ENCODE data around the gene ARL15.

Gene ARL15

DNA sequence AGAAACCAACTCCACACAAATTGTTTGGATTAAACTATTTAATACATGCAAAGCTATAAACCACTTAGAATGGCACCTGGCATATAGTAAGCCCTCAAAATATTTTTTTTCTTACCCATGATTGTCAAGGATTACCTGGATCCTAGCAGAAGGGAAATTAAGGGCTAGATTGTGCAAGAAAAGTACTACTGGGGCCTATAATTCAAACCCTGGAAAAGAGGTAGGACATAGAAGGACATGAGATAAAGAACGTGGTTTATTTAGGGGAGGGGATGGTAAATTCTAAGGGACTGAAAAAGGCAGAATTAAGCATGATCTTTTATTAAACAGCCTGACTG, 14.9 kb upstream of the ARL15 start:
- no peak overlapping the region for H3K9ac ChIP-seq (ENCODE audit: low read length)
- H3K36me3 ChIP-seq (replicated peaks; ENCODE audit: low read depth, low read length): no peaks in the 10 kb centered on the region
- no peak overlapping the region for H2AFZ ChIP-seq (ENCODE audit: low read depth, low read length)
- no peak overlapping the region for H3K4me2 ChIP-seq (ENCODE audit: low read length)
- no peaks in the 10 kb centered on the region for H4K20me1 ChIP-seq (ENCODE audit: insufficient read depth, low read length)
- no peak overlapping the region for H3K27ac ChIP-seq (ENCODE audit: low read length)
- no peak overlapping the region for H3K4me3 ChIP-seq (ENCODE audit: low read length)
- no peak for TF ChIP-seq EZH2phosphoT487 (IDR thresholded peaks at IDR 0.05; ENCODE audit: low read depth)
- TF ChIP-seq, protein P1, sequence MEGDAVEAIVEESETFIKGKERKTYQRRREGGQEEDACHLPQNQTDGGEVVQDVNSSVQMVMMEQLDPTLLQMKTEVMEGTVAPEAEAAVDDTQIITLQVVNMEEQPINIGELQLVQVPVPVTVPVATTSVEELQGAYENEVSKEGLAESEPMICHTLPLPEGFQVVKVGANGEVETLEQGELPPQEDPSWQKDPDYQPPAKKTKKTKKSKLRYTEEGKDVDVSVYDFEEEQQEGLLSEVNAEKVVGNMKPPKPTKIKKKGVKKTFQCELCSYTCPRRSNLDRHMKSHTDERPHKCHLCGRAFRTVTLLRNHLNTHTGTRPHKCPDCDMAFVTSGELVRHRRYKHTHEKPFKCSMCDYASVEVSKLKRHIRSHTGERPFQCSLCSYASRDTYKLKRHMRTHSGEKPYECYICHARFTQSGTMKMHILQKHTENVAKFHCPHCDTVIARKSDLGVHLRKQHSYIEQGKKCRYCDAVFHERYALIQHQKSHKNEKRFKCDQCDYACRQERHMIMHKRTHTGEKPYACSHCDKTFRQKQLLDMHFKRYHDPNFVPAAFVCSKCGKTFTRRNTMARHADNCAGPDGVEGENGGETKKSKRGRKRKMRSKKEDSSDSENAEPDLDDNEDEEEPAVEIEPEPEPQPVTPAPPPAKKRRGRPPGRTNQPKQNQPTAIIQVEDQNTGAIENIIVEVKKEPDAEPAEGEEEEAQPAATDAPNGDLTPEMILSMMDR (IDR thresholded peaks at IDR 0.05; ENCODE audit: low read depth, low read length): no peak
- no peaks in the 10 kb centered on the region for H3K27me3 ChIP-seq (ENCODE audit: low read depth, low read length)
- no peaks in the 10 kb centered on the region for H3K9me3 ChIP-seq (ENCODE audit: insufficient read depth, low read length)
- no peaks in the 10 kb centered on the region for H3K79me2 ChIP-seq (ENCODE audit: low read length)
- no peaks in the 10 kb centered on the region for H3K4me1 ChIP-seq (ENCODE audit: low read length)

DNA sequence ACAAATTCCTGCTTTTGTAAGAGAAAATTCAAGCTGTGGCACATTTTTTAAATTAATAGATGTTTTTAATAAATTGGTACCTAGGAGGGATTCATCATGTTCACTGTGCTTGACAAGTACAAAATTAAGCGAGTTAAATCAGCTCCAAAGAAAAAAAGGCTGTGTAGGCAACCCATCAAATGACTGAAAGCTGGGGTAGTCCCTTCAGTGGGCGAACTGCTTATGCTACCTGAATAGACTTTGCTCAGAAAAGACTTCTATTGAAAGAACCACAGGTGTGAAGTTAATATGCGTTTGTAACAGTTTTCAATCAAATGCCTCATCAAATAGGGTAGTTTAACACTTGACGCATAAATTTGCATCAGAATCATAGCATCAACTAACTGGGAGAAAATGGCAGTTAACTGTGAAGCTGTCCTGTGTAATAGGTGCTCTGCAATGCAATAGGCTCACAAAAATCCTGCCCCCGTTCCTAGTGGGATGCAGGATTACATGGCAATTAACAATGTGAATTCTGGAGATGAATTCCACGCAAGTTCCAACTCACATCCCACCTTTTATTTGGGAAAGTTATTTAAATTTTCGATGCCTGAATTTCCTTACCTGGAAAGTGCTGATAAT, 14.4 kb upstream of the ARL15 start:
- Histone ChIP-seq H3K4me2 (ENCODE audit: low read length) (no peak overlapping the region), H3K79me2 (ENCODE audit: low read length) (no peaks in the 10 kb centered on the region), H3K4me1 (ENCODE audit: low read length) (no peaks in the 10 kb centered on the region), H3K27me3 (ENCODE audit: low read depth, low read length) (no peaks in the 10 kb centered on the region), H3K36me3 (replicated peaks; ENCODE audit: low read depth, low read length) (no peaks in the 10 kb centered on the region), H2AFZ (ENCODE audit: low read depth, low read length) (no peak overlapping the region), H3K9me3 (ENCODE audit: insufficient read depth, low read length) (no peaks in the 10 kb centered on the region), H4K20me1 (ENCODE audit: insufficient read depth, low read length) (no peaks in the 10 kb centered on the region), H3K4me3 (ENCODE audit: low read length) (no peak overlapping the region), H3K27ac (ENCODE audit: low read length) (no peak overlapping the region), H3K9ac (ENCODE audit: low read length) (no peak overlapping the region)
- TF ChIP-seq EZH2phosphoT487 (IDR thresholded peaks at IDR 0.05; ENCODE audit: low read depth): no peak
- TF ChIP-seq, protein P1 (IDR thresholded peaks at IDR 0.05; ENCODE audit: low read depth, low read length): no peak

DNA sequence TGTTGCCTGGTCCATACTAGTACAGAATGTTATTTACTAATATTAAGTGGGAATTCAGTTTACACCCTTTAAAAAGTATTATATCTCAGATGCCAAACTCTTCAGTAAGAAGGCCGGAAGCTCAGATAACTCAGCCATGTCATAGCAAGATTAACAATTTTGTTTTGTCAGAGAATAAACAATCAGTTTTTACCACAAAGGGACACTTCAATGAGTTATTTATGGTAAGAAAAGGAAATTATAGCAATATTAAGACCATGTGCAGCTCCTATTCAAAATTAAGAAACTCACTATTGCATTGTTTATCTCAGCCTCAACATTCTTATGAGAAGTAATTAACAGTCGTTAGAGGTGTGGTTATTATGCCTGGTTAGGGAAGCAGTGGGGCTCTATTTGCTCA, 13.1 kb upstream of the ARL15 start:
- no peak for TF ChIP-seq EZH2phosphoT487 (IDR thresholded peaks at IDR 0.05; ENCODE audit: low read depth)
- TF ChIP-seq, protein P1 (IDR thresholded peaks at IDR 0.05; ENCODE audit: low read depth, low read length): no peak
- Histone ChIP-seq H3K27ac (ENCODE audit: low read length) (no peak overlapping the region), H4K20me1 (ENCODE audit: insufficient read depth, low read length) (no peaks in the 10 kb centered on the region), H3K4me1 (ENCODE audit: low read length) (no peaks in the 10 kb centered on the region), H3K9me3 (ENCODE audit: insufficient read depth, low read length) (no peaks in the 10 kb centered on the region), H3K79me2 (ENCODE audit: low read length) (no peaks in the 10 kb centered on the region), H3K4me2 (ENCODE audit: low read length) (no peak overlapping the region), H3K36me3 (replicated peaks; ENCODE audit: low read depth, low read length) (no peaks in the 10 kb centered on the region), H3K9ac (ENCODE audit: low read length) (no peak overlapping the region), H3K4me3 (ENCODE audit: low read length) (no peak overlapping the region), H3K27me3 (ENCODE audit: low read depth, low read length) (no peaks in the 10 kb centered on the region), H2AFZ (ENCODE audit: low read depth, low read length) (no peak overlapping the region)

DNA sequence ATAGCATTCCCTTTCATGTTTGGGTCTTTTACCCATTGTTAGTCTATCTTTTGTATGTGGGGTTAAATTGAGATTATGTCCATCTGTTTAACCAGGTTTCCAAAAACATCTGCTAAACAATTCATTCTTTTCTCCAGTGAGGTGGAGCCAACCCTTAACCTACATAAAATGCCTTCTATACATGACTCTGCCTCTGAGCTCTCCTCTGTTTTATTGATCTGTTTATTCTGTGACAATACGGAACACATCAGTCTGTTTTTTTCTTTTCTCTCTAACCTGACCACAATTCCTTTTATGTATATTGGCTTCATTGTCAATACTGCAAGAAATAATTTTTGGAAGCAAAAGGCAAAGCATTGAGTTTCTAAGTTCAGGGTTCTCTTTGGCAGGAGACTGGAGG, 9.9 kb upstream of the ARL15 start:
- H3K4me3 ChIP-seq (ENCODE audit: low read length): no peak overlapping the region
- no peak overlapping the region for H3K4me2 ChIP-seq (ENCODE audit: low read length)
- H3K9ac ChIP-seq (ENCODE audit: low read length): no peak overlapping the region
- TF ChIP-seq, protein P1 (IDR thresholded peaks at IDR 0.05; ENCODE audit: low read depth, low read length): no peak
- no peak for TF ChIP-seq EZH2phosphoT487 (IDR thresholded peaks at IDR 0.05; ENCODE audit: low read depth)
- H3K9me3 ChIP-seq (ENCODE audit: insufficient read depth, low read length): no peaks in the 10 kb centered on the region
- no peaks in the 10 kb centered on the region for H3K36me3 ChIP-seq (replicated peaks; ENCODE audit: low read depth, low read length)
- H3K79me2 ChIP-seq (ENCODE audit: low read length): no peaks in the 10 kb centered on the region
- no peak overlapping the region for H2AFZ ChIP-seq (ENCODE audit: low read depth, low read length)
- H4K20me1 ChIP-seq (ENCODE audit: insufficient read depth, low read length): no peaks in the 10 kb centered on the region
- H3K4me1 ChIP-seq (ENCODE audit: low read length): peaks cover 3% of the 10 kb centered on the region; the same call in 1 of the 2 replicates
- no peak overlapping the region for H3K27ac ChIP-seq (ENCODE audit: low read length)
- no peaks in the 10 kb centered on the region for H3K27me3 ChIP-seq (ENCODE audit: low read depth, low read length)

All from OCI-LY3 (cell line).